ENCODE results near the gene NGF.
"Not testable (repeated sequence)": the region's sequence is repeated elsewhere in the genome, so short reads cannot be mapped to it uniquely, and the experiment has no call there.

NGF gene

GRCh38 chr1:115314765-115315164 lies 23.3 kb downstream of the NGF start:
- no peak for DNase-seq (ENCODE audit: low spot score)
- no peak for TF ChIP-seq CTCF (IDR thresholded peaks at IDR 0.05; ENCODE audit: extremely low read depth, missing control alignments)

GRCh38 chr1:115314092-115314491 lies 24.0 kb downstream of the NGF start:
- no peak for DNase-seq (ENCODE audit: low spot score)
- TF ChIP-seq CTCF (IDR thresholded peaks at IDR 0.05; ENCODE audit: extremely low read depth, missing control alignments), result no peak

- TF ChIP-seq CTCF (IDR thresholded peaks at IDR 0.05; ENCODE audit: extremely low read depth, missing control alignments), result no peak
- DNase-seq (ENCODE audit: low spot score), result no peak
Measured at GRCh38 chr1:115313182-115313581, 24.9 kb downstream of the NGF start.

- DNase-seq (ENCODE audit: low spot score), result no peak
- no peak for TF ChIP-seq CTCF (IDR thresholded peaks at IDR 0.05; ENCODE audit: extremely low read depth, missing control alignments)
Measured at GRCh38 chr1:115312742-115313141, 25.3 kb downstream of the NGF start.

- DNase-seq (ENCODE audit: low spot score), result no peak
- no peak for TF ChIP-seq CTCF (IDR thresholded peaks at IDR 0.05; ENCODE audit: extremely low read depth, missing control alignments)
Measured at GRCh38 chr1:115311474-115311989, 26.5 kb downstream of the NGF start.

GRCh38 chr1:115310581-115311473 lies 27.2 kb downstream of the NGF start:
- no peak for TF ChIP-seq CTCF (IDR thresholded peaks at IDR 0.05; ENCODE audit: extremely low read depth, missing control alignments)
- DNase-seq (ENCODE audit: low spot score), result no peak

GRCh38 chr1:115309504-115309903 lies 28.5 kb downstream of the NGF start:
- DNase-seq (ENCODE audit: low spot score), result not testable (repeated sequence)

GRCh38 chr1:115308969-115309368 lies 29.1 kb downstream of the NGF start:
- no peak for DNase-seq (ENCODE audit: low spot score)
- TF ChIP-seq CTCF (IDR thresholded peaks at IDR 0.05; ENCODE audit: extremely low read depth, missing control alignments), result no peak
